Measurements from ENCODE around the gene SPTBN1. TPM values are rescaled to one million over a fixed set of nuclear protein-coding genes. Genes with fewer than 3 reads are reported as not detected.

The SPTBN1 gene
- total and polyA plus RNA-seq, 2 experiments from 2014 or later, result 125 to 435 TPM

- Histone ChIP-seq H3K9me3 (ENCODE audit: low read depth) (no peaks in the 10 kb centered on the region), H3K27ac (no peak overlapping the region), H3K36me3 (peaks cover 69% of the 10 kb centered on the region), H3K4me3 (no peak overlapping the region), H3K27me3 (no peaks in the 10 kb centered on the region), H3K4me1 (ENCODE audit: low read depth) (no peaks in the 10 kb centered on the region)
- no peak for DNase-seq (ENCODE audit: low read depth in 1 of 2, low spot score in 1 of 2)
- TF ChIP-seq CTCF (IDR thresholded peaks at IDR 0.05; ENCODE audit: low read depth, low read length), result no peak
Observed at GRCh38 chr2:54667726-54668650, 211.9 kb downstream of the SPTBN1 start.

GRCh38 chr2:54668711-54669110, 212.6 kb downstream of the SPTBN1 start:
- no peak for TF ChIP-seq CTCF (IDR thresholded peaks at IDR 0.05; ENCODE audit: low read depth, low read length)
- Histone ChIP-seq H3K27ac (no peak overlapping the region), H3K36me3 (peaks cover 62% of the 10 kb centered on the region), H3K4me1 (ENCODE audit: low read depth) (no peaks in the 10 kb centered on the region), H3K27me3 (no peaks in the 10 kb centered on the region), H3K4me3 (no peak overlapping the region), H3K9me3 (ENCODE audit: low read depth) (no peaks in the 10 kb centered on the region)
- DNase-seq (ENCODE audit: low read depth in 1 of 2, low spot score in 1 of 2), result no peak

GRCh38 chr2:54669677-54670484, 213.8 kb downstream of the SPTBN1 start:
- DNase-seq (ENCODE audit: low read depth in 1 of 2, low spot score in 1 of 2), result peak in 1 of 2 donors; percentile 92
- Histone ChIP-seq H3K4me3 (no peak overlapping the region), H3K9me3 (ENCODE audit: low read depth) (no peaks in the 10 kb centered on the region), H3K27ac (peak overlapping the region; percentile 33), H3K36me3 (peaks cover 54% of the 10 kb centered on the region), H3K27me3 (no peaks in the 10 kb centered on the region), H3K4me1 (ENCODE audit: low read depth) (no peaks in the 10 kb centered on the region)
- TF ChIP-seq CTCF (IDR thresholded peaks at IDR 0.05; ENCODE audit: low read depth, low read length), result no peak

- Histone ChIP-seq H3K36me3 (peaks cover 48% of the 10 kb centered on the region), H3K9me3 (ENCODE audit: low read depth) (no peaks in the 10 kb centered on the region), H3K27ac (peak overlapping the region; percentile 33), H3K4me1 (ENCODE audit: low read depth) (no peaks in the 10 kb centered on the region), H3K4me3 (no peak overlapping the region), H3K27me3 (no peaks in the 10 kb centered on the region)
- no peak for DNase-seq (ENCODE audit: low read depth in 1 of 2, low spot score in 1 of 2)
- TF ChIP-seq CTCF (IDR thresholded peaks at IDR 0.05; ENCODE audit: low read depth, low read length), result no peak
Observed at GRCh38 chr2:54670485-54671009, 214.4 kb downstream of the SPTBN1 start.

GRCh38 chr2:54671010-54671409, 214.9 kb downstream of the SPTBN1 start:
- Histone ChIP-seq H3K27me3 (no peaks in the 10 kb centered on the region), H3K36me3 (peaks cover 43% of the 10 kb centered on the region), H3K4me3 (no peak overlapping the region), H3K9me3 (ENCODE audit: low read depth) (no peaks in the 10 kb centered on the region), H3K4me1 (ENCODE audit: low read depth) (no peaks in the 10 kb centered on the region), H3K27ac (no peak overlapping the region)
- no peak for TF ChIP-seq CTCF (IDR thresholded peaks at IDR 0.05; ENCODE audit: low read depth, low read length)
- no peak for DNase-seq (ENCODE audit: low read depth in 1 of 2, low spot score in 1 of 2)
